HEK293 (cell line): ENCODE measurements around the gene VWF.
"Not testable (repeated sequence)": the region's sequence is repeated elsewhere in the genome, so short reads cannot be mapped to it uniquely, and the experiment has no call there.

ENCODE experiments used
- CTCF ChIA-PET: fragments of 350-600 bp; formaldehyde crosslinking; extraction: SDS; loops from one replicate; lab custom pipeline; 2021; ENCODE audit warnings: antibody characterized with exemption; lab: Yijun Ruan, JAX
- POLR2A ChIA-PET: fragments of 300-600 bp; formaldehyde crosslinking; extraction: SDS; loops from one replicate; lab custom pipeline; 2020; ENCODE audit warnings: antibody characterized with exemption, inconsistent platforms; lab: Yijun Ruan, JAX
- H3K27ac ChIP-seq: fragments of 200-500 bp; sonication (Bioruptor generic); 2 replicates; pipeline ENCODE4 v1.5.1; 2014; ENCODE audit warnings: low read depth, low read length, control low read depth, inconsistent platforms; ENCODE audit errors: extremely low read depth
- H3K36me3 ChIP-seq, 2 experiments: fragments of 200-500 bp in 1 of 2; sonication (Bioruptor generic) in 1 of 2; 1 replicate in 1 of 2; 2 replicates in 1 of 2; pipeline ENCODE4 v1.5.1; 2014 to 2017; ENCODE audit warnings: inconsistent platforms in 2 of 2, low read length in 2 of 2; ENCODE audit not compliant: control insufficient read depth in 2 of 2, insufficient read depth in 1 of 2
- H3K4me1 ChIP-seq: fragments of 200-500 bp; sonication (Bioruptor generic); 2 replicates; pipeline ENCODE4 v1.5.1; 2014; ENCODE audit warnings: mild to moderate bottlenecking, low read length, inconsistent platforms; ENCODE audit not compliant: control insufficient read depth, insufficient read depth
- H3K4me3 ChIP-seq: 2 replicates; pipeline ENCODE4 v1.5.1; 2011; ENCODE audit warnings: low read depth, mild to moderate bottlenecking, control low read depth, low read length, moderate library complexity
- H3K9me3 ChIP-seq: fragments of 200-500 bp; sonication (Bioruptor generic); 2 replicates; pipeline ENCODE4 v1.5.1; 2014; ENCODE audit warnings: low read depth, low read length, inconsistent platforms; ENCODE audit not compliant: control insufficient read depth, insufficient read depth
- BCL6B ChIP-seq: fragments of 450-650 bp; formaldehyde crosslinking; IDR thresholded peaks from 2 replicates; pipeline ENCODE4 v1.5.1; 2017; ENCODE audit warnings: missing biosample characterization, missing genetic modification characterization
- INSM2 ChIP-seq: fragments of 450-650 bp; formaldehyde crosslinking; IDR thresholded peaks from 2 replicates; pipeline ENCODE4 v1.5.1; 2016; ENCODE audit warnings: missing biosample characterization, missing genetic modification characterization
- KLF16 ChIP-seq: fragments of 450-650 bp; formaldehyde crosslinking; IDR thresholded peaks from 2 replicates; pipeline ENCODE4 v1.5.1; 2017; ENCODE audit warnings: missing biosample characterization, missing genetic modification characterization
- REPIN1 ChIP-seq: fragments of 450-650 bp; formaldehyde crosslinking; IDR thresholded peaks from 2 replicates; pipeline ENCODE4 v1.5.1; 2017; ENCODE audit warnings: missing biosample characterization, missing genetic modification characterization, low read depth
- TCF7L2 ChIP-seq: IDR thresholded peaks from 2 replicates; pipeline ENCODE4 v1.6.1; 2011; ENCODE audit warnings: low read depth, mild to moderate bottlenecking, inconsistent platforms, low read length, moderate library complexity, borderline replicate concordance
- ZBTB26 ChIP-seq: fragments of 450-650 bp; formaldehyde crosslinking; optimal IDR thresholded peaks from 2 replicates; pipeline ENCODE3; 2016; ENCODE audit warnings: missing biosample characterization, mild to moderate bottlenecking, missing genetic modification characterization
- ZNF112 ChIP-seq: fragments of 450-650 bp; formaldehyde crosslinking; IDR thresholded peaks from 2 replicates; pipeline ENCODE4 v1.5.0; 2017; ENCODE audit warnings: missing biosample characterization, missing genetic modification characterization
- ZNF211 ChIP-seq: fragments of 450-650 bp; formaldehyde crosslinking; IDR thresholded peaks from 2 replicates; pipeline ENCODE4 v1.5.1; 2016; ENCODE audit warnings: low read depth, missing biosample characterization, missing genetic modification characterization
- ZNF335 ChIP-seq: fragments of 450-650 bp; formaldehyde crosslinking; conservative IDR thresholded peaks from 2 replicates; pipeline ENCODE4 v1.5.1; 2016; ENCODE audit warnings: missing biosample characterization, missing genetic modification characterization
- ZNF48 ChIP-seq: fragments of 450-650 bp; formaldehyde crosslinking; IDR thresholded peaks from 2 replicates; pipeline ENCODE4 v1.5.1; 2016; ENCODE audit warnings: missing biosample characterization, missing genetic modification characterization
- ZNF488 ChIP-seq: fragments of 450-650 bp; formaldehyde crosslinking; IDR thresholded peaks from 2 replicates; pipeline ENCODE4 v1.5.1; 2016; ENCODE audit warnings: missing biosample characterization, missing genetic modification characterization
- ZNF654 ChIP-seq: fragments of 450-650 bp; formaldehyde crosslinking; IDR thresholded peaks from 2 replicates; pipeline ENCODE4 v1.5.1; 2016; ENCODE audit warnings: low read depth, missing biosample characterization, missing genetic modification characterization
- ZNF777 ChIP-seq: fragments of 450-650 bp; formaldehyde crosslinking; IDR thresholded peaks from 2 replicates; pipeline ENCODE4 v1.5.1; 2017; ENCODE audit warnings: missing biosample characterization, missing genetic modification characterization, borderline replicate concordance
- ZNF792 ChIP-seq: fragments of 450-650 bp; formaldehyde crosslinking; IDR thresholded peaks from 2 replicates; pipeline ENCODE4 v1.5.1; 2016; ENCODE audit warnings: missing biosample characterization, missing genetic modification characterization
- TF ChIP-seq, protein P1 (sequence below): fragments of 450-650 bp; formaldehyde crosslinking; IDR thresholded peaks from 2 replicates; pipeline ENCODE4 v1.5.1; 2016; ENCODE audit warnings: missing biosample characterization, missing genetic modification characterization

Gene VWF

DNA sequence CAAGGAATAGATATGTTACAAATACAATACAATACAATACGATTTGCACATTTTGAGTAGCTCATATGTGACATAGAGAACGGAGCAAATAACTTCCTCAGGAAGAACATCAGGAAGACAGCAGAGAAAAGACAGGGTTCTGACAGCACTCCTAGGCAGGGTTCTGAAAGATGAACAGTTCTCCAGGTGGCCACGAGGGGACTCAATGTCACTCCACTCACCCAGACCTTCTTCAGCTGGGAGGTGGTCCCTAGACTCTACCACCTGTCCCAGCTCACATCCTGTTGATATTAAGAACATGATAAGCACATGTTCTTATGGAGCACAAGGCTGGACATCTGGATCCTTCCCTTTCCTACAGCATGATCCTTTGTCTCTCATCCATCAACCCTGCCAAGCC is 109.2 kb downstream of the VWF start:
- CTCF ChIA-PET = interaction anchor here (1.9 kb wide), 2 partner anchors 23 to 26 kb away, joined by 14 to 15 read pairs; no protein-coding TSS in a partner anchor
- H3K36me3 ChIP-seq, POLR2A ChIA-PET, H3K4me3 ChIP-seq, H3K4me1 ChIP-seq, H3K27ac ChIP-seq, H3K9me3 ChIP-seq: not testable (repeated sequence)

DNA sequence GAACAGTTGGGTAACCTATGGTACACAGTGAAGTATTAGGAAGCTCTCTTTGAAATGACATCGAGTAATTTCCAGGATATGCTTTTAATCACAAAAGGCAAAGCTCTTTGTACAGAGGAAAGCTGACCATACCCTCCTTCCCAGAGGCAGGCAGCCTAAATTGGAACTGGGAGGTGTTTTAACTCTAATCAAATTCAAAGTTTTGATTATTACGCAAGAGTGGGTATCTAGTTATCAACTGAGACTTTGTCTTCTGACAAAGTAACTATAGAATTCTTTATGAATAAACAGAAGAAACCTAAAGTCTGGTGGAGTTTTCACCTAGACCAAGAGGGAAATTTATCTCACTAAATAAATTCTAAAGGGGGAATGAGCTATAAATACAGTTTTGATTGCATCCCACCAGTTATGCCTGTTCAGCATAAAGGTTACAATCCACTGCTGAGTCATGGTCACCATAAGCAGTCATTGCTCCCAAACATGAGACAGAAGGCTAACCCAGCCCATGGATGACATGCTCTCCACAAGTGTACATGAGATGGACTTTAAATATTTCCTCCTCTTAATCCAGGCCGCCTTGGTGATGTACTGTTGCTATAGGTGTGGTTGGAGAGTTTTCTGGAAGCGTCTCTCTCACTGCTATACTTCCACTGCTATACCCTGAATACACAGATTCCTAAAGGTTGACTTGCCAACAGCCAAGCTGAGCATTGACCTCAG is 113.7 kb downstream of the VWF start:
- H3K4me3 ChIP-seq, H3K36me3 ChIP-seq, H3K9me3 ChIP-seq, CTCF ChIA-PET, H3K27ac ChIP-seq, POLR2A ChIA-PET, H3K4me1 ChIP-seq: not testable (repeated sequence)

- Histone ChIP-seq H3K9me3 (no peaks in the 10 kb centered on the region), H3K4me1 (no peaks in the 10 kb centered on the region), H3K4me3 (no peak overlapping the region), H3K27ac (no peak overlapping the region), H3K36me3 (no peaks in the 10 kb centered on the region)
- POLR2A ChIA-PET = no interaction called here
- TF ChIP-seq ZNF211 (no peak), KLF16 (tag by site-specific recombination) (no peak)
- CTCF ChIA-PET = interaction anchor here (0.6 to 11.5 kb wide), 6 partner anchors 9 to 280 kb away, joined by 3 to 349 read pairs (median 4); no protein-coding TSS in a partner anchor
Observed at GRCh38 chr12:5997260-5997659, 127.2 kb downstream of the VWF start.

DNA sequence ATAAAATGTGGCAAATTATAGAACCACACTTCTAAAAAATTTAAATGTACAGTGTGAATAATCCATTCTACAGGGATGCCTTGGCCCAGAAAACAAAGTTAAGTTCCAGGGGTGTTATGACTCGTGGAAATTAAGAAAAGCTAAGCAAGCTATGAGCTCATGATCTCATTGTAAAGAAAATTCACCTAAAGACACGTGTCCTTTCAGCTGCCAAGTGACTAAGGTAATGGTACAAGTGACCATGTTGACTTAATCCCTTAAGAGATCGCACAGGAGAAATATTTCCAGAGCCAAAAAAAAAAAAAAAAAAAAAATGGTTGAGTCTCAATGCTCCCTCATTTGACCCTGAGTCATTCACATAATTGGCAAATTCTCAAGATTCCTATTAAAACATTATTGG is 128.0 kb downstream of the VWF start:
- no peak for TF ChIP-seq ZNF654
- no peak for TF ChIP-seq ZNF488
- no peak for TF ChIP-seq TCF7L2
- no peak for TF ChIP-seq ZNF112
- no peak for TF ChIP-seq ZNF777 (tag by site-specific recombination)
- TF ChIP-seq, protein P1, sequence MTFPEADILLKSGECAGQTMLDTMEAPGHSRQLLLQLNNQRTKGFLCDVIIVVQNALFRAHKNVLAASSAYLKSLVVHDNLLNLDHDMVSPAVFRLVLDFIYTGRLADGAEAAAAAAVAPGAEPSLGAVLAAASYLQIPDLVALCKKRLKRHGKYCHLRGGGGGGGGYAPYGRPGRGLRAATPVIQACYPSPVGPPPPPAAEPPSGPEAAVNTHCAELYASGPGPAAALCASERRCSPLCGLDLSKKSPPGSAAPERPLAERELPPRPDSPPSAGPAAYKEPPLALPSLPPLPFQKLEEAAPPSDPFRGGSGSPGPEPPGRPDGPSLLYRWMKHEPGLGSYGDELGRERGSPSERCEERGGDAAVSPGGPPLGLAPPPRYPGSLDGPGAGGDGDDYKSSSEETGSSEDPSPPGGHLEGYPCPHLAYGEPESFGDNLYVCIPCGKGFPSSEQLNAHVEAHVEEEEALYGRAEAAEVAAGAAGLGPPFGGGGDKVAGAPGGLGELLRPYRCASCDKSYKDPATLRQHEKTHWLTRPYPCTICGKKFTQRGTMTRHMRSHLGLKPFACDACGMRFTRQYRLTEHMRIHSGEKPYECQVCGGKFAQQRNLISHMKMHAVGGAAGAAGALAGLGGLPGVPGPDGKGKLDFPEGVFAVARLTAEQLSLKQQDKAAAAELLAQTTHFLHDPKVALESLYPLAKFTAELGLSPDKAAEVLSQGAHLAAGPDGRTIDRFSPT (tag by site-specific recombination) = no peak
- TF ChIP-seq ZNF335 (tag by site-specific recombination) = no peak
- no peak for TF ChIP-seq ZNF792 (tag by site-specific recombination)
- TF ChIP-seq ZNF48 (tag by site-specific recombination) = no peak
- no peaks in the 10 kb centered on the region for H3K36me3 ChIP-seq
- POLR2A ChIA-PET = no interaction called here
- CTCF ChIA-PET = interaction anchor here (0.6 to 11.5 kb wide), 5 partner anchors 8 to 281 kb away, joined by 3 to 349 read pairs (median 5); no protein-coding TSS in a partner anchor
- H3K27ac ChIP-seq = no peak overlapping the region
- H3K4me1 ChIP-seq = no peaks in the 10 kb centered on the region
- H3K4me3 ChIP-seq = no peak overlapping the region
- H3K9me3 ChIP-seq = no peaks in the 10 kb centered on the region

DNA sequence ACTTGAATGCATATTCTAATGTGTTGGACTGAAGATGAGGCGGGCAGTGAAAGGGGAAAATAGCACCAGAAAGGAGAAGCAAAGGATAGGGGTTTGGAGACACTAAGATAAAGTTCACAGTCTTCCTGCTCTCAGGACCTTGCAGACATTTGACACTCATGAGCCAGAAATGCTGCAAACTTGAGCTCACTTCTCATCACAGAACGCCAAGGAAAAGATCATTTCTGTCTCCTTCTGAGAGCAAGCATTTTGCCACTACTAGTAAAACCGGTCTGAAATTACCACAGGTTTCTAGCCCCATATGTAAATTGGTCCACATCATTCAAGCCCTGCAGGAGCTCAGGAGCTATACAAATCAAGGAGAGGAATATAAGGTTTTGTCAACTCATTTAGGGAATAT is 134.8 kb downstream of the VWF start:
- Histone ChIP-seq H3K9me3 (no peaks in the 10 kb centered on the region), H3K36me3 (no peaks in the 10 kb centered on the region), H3K4me3 (no peak overlapping the region), H3K4me1 (no peaks in the 10 kb centered on the region), H3K27ac (no peak overlapping the region)
- ChIA-PET POLR2A (interaction anchor here (0.6 kb wide), 1 partner anchor 555 kb away, joined by 5 read pairs; no protein-coding TSS in a partner anchor), CTCF (interaction anchor here (0.5 to 11.5 kb wide), 26 partner anchors 7 to 479 kb away, joined by 3 to 349 read pairs (median 11); no protein-coding TSS in a partner anchor)
- no peak for TF ChIP-seq BCL6B (tag by site-specific recombination)
- TF ChIP-seq INSM2 (tag by site-specific recombination) = no peak
- no peak for TF ChIP-seq REPIN1 (tag by site-specific recombination)
- no peak for TF ChIP-seq ZBTB26 (tag by site-specific recombination)
